ENCODE data around the gene CTH. TPM values are rescaled to one million over a fixed set of nuclear protein-coding genes. Genes with fewer than 3 reads are reported as not detected.
"Not testable (repeated sequence)": the region's sequence is repeated elsewhere in the genome, so short reads cannot be mapped to it uniquely, and the experiment has no call there.

CTH gene
- polyA plus RNA-seq, 3 donors from 2014 or later: 0.28 to 1.2 TPM; not detected in 1

- H3K9me3 Mint-ChIP-seq: no peaks in the 10 kb centered on the region
- peaks cover 0 to 7% (median 2%) of the 10 kb centered on the region in 3 donors for H3K27me3 Mint-ChIP-seq (ENCODE audit: low read depth in 3 of 3)
- no peaks in the 10 kb centered on the region for H3K36me3 Mint-ChIP-seq
- H3K4me3 Mint-ChIP-seq: no peak overlapping the region
- no peak overlapping the region for H3K27ac Mint-ChIP-seq
- H3K4me1 Mint-ChIP-seq: no peaks in the 10 kb centered on the region
- no peak for DNase-seq
Measured at GRCh38 chr1:70386121-70386520, 24.9 kb upstream of the CTH start.

- Mint-ChIP-seq H3K36me3 (no peaks in the 10 kb centered on the region), H3K27me3 (ENCODE audit: low read depth in 3 of 3) (peaks cover 0 to 2% (median 0%) of the 10 kb centered on the region in 3 donors), H3K4me1 (no peaks in the 10 kb centered on the region), H3K9me3 (no peaks in the 10 kb centered on the region), H3K27ac (no peak overlapping the region), H3K4me3 (no peak overlapping the region)
- no peak for DNase-seq
Measured at GRCh38 chr1:70387507-70387906, 23.6 kb upstream of the CTH start.

- Mint-ChIP-seq H3K27ac (no peak overlapping the region), H3K9me3 (no peaks in the 10 kb centered on the region), H3K4me1 (no peaks in the 10 kb centered on the region), H3K27me3 (ENCODE audit: low read depth in 3 of 3) (peaks cover 2 to 4% (median 3%) of the 10 kb centered on the region in 3 donors), H3K36me3 (no peaks in the 10 kb centered on the region), H3K4me3 (no peak overlapping the region)
- DNase-seq: no peak
Measured at GRCh38 chr1:70392626-70393025, 18.4 kb upstream of the CTH start.

- Mint-ChIP-seq H3K4me3 (no peak overlapping the region), H3K4me1 (no peaks in the 10 kb centered on the region), H3K27me3 (ENCODE audit: low read depth in 3 of 3) (peaks cover 4 to 11% (median 6%) of the 10 kb centered on the region in 3 donors), H3K9me3 (no peaks in the 10 kb centered on the region), H3K36me3 (no peaks in the 10 kb centered on the region), H3K27ac (no peak overlapping the region)
- no peak for DNase-seq
Measured at GRCh38 chr1:70396607-70397006, 14.5 kb upstream of the CTH start.

GRCh38 chr1:70397013-70397412, 14.1 kb upstream of the CTH start:
- Mint-ChIP-seq H3K4me1 (no peaks in the 10 kb centered on the region), H3K9me3 (no peaks in the 10 kb centered on the region), H3K4me3 (no peak overlapping the region)

GRCh38 chr1:70400335-70400734, 10.7 kb upstream of the CTH start:
- Mint-ChIP-seq H3K9me3 (no peaks in the 10 kb centered on the region), H3K4me1 (no peaks in the 10 kb centered on the region), H3K27me3 (ENCODE audit: low read depth in 3 of 3) (peaks cover 0 to 19% (median 6%) of the 10 kb centered on the region in 3 donors), H3K27ac (no peak overlapping the region), H3K36me3 (no peaks in the 10 kb centered on the region), H3K4me3 (no peak overlapping the region)
- no peak for DNase-seq

More at GRCh38 chr1:70397013-70397412, 14.1 kb upstream of the CTH start:
- Mint-ChIP-seq H3K27me3 (ENCODE audit: low read depth in 3 of 3) (peaks cover 4 to 11% (median 6%) of the 10 kb centered on the region in 3 donors), H3K36me3 (no peaks in the 10 kb centered on the region), H3K27ac (no peak overlapping the region)
- no peak for DNase-seq

GRCh38 chr1:70401974-70402373, 9.1 kb upstream of the CTH start:
- H3K9me3 Mint-ChIP-seq: no peaks in the 10 kb centered on the region
- DNase-seq: no peak
- H3K36me3 Mint-ChIP-seq: no peaks in the 10 kb centered on the region
- no peak overlapping the region for H3K4me3 Mint-ChIP-seq
- peaks cover 0 to 19% (median 4%) of the 10 kb centered on the region in 3 donors for H3K27me3 Mint-ChIP-seq (ENCODE audit: low read depth in 3 of 3)
- H3K4me1 Mint-ChIP-seq: no peaks in the 10 kb centered on the region
- H3K27ac Mint-ChIP-seq: no peak overlapping the region

GRCh38 chr1:70403759-70404158, 7.3 kb upstream of the CTH start:
- Mint-ChIP-seq H3K4me3 (no peak overlapping the region), H3K36me3 (no peaks in the 10 kb centered on the region), H3K27me3 (ENCODE audit: low read depth in 3 of 3) (peaks cover 2 to 15% (median 4%) of the 10 kb centered on the region in 3 donors), H3K9me3 (no peaks in the 10 kb centered on the region), H3K4me1 (no peaks in the 10 kb centered on the region), H3K27ac (no peak overlapping the region)
- DNase-seq: no peak

GRCh38 chr1:70405780-70406416, 5.2 kb upstream of the CTH start:
- H3K4me1 Mint-ChIP-seq: peaks cover 7 to 9% of the 10 kb centered on the region in 2 donors
- no peak overlapping the region for H3K4me3 Mint-ChIP-seq
- H3K9me3 Mint-ChIP-seq: no peaks in the 10 kb centered on the region
- H3K36me3 Mint-ChIP-seq: no peaks in the 10 kb centered on the region
- peaks cover 6 to 14% (median 9%) of the 10 kb centered on the region in 3 donors for H3K27me3 Mint-ChIP-seq (ENCODE audit: low read depth in 3 of 3)
- no peak for DNase-seq
- H3K27ac Mint-ChIP-seq: no peak overlapping the region

GRCh38 chr1:70409136-70409535, 1.9 kb upstream of the CTH start:
- no peaks in the 10 kb centered on the region for H3K36me3 Mint-ChIP-seq
- peaks cover 17 to 18% of the 10 kb centered on the region in 2 donors for H3K4me1 Mint-ChIP-seq
- no peak overlapping the region for H3K27ac Mint-ChIP-seq
- no peaks in the 10 kb centered on the region for H3K9me3 Mint-ChIP-seq
- DNase-seq: no peak
- H3K27me3 Mint-ChIP-seq (ENCODE audit: low read depth in 3 of 3): peaks cover 9 to 18% (median 14%) of the 10 kb centered on the region in 3 donors
- no peak overlapping the region for H3K4me3 Mint-ChIP-seq

- Mint-ChIP-seq H3K9me3 (no peaks in the 10 kb centered on the region), H3K4me3 (peak overlapping the region; percentile 91 to 95 (median 92)), H3K36me3 (no peaks in the 10 kb centered on the region), H3K4me1 (peaks cover 17 to 18% of the 10 kb centered on the region in 2 donors), H3K27me3 (ENCODE audit: low read depth in 3 of 3) (peaks cover 9 to 14% (median 10%) of the 10 kb centered on the region in 3 donors), H3K27ac (peak overlapping the region; percentile 88 to 97 (median 95))
- DNase-seq: no peak
Measured at GRCh38 chr1:70411360-70411844, 334 bp downstream of the CTH start.

GRCh38 chr1:70415882-70416281, 4.8 kb downstream of the CTH start:
- peaks cover 4 to 6% (median 6%) of the 10 kb centered on the region in 3 donors for H3K27me3 Mint-ChIP-seq (ENCODE audit: low read depth in 3 of 3)
- DNase-seq: no peak
- no peak overlapping the region for H3K27ac Mint-ChIP-seq
- H3K4me1 Mint-ChIP-seq: peaks cover 9 to 10% of the 10 kb centered on the region in 2 donors
- no peaks in the 10 kb centered on the region for H3K9me3 Mint-ChIP-seq
- H3K4me3 Mint-ChIP-seq: no peak overlapping the region
- no peaks in the 10 kb centered on the region for H3K36me3 Mint-ChIP-seq

- H3K9me3 Mint-ChIP-seq; H3K27ac Mint-ChIP-seq; H3K36me3 Mint-ChIP-seq; H3K4me1 Mint-ChIP-seq; DNase-seq; H3K4me3 Mint-ChIP-seq; H3K27me3 Mint-ChIP-seq (ENCODE audit: low read depth in 3 of 3): not testable (repeated sequence)
Measured at GRCh38 chr1:70418973-70419734, 8.1 kb downstream of the CTH start.

- no peaks in the 10 kb centered on the region for H3K4me1 Mint-ChIP-seq
- no peak for DNase-seq
- no peak overlapping the region for H3K4me3 Mint-ChIP-seq
- no peak overlapping the region for H3K27ac Mint-ChIP-seq
- H3K27me3 Mint-ChIP-seq (ENCODE audit: low read depth in 3 of 3): peaks cover 2% of the 10 kb centered on the region in 3 donors
- no peaks in the 10 kb centered on the region for H3K9me3 Mint-ChIP-seq
- peaks cover 0 to 3% (median 0%) of the 10 kb centered on the region in 3 donors for H3K36me3 Mint-ChIP-seq
Measured at GRCh38 chr1:70420320-70420719, 9.3 kb downstream of the CTH start.

Measured in immature natural killer cell (primary cell).